Activated naive CD8-positive, alpha-beta T cell treated with anti-CD3 and anti-CD28 coated beads, Interleukin-2, amount 10 ng/mL, durations not matched to agents 7 days and 5 days (primary cell): Measurements from ENCODE around the gene REELD1. TPM values are rescaled to one million over a fixed set of nuclear protein-coding genes. Genes with fewer than 3 reads are reported as not detected.

Experiments
- ATAC-seq: fragments of 150-1000 bp; cut with Tn5 transposase; one replicate; pipeline ENCODE4 v1.10.0; 2021; ENCODE audit warnings: low read depth, moderate library complexity
- POLR2A ChIA-PET: fragments of 350-600 bp; sonication (Branson Sonifier 250); formaldehyde crosslinking; loops from one replicate; lab custom pipeline; 2021; ENCODE audit warnings: antibody characterized with exemption; lab: Charles Lee
- DNase-seq: peaks from one replicate; pipeline ENCODE4 v3.0.0; 2021
- H3K27ac Mint-ChIP-seq: one replicate; pipeline ENCODE4 v1.8.0; 2022; ENCODE audit warnings: mild to moderate bottlenecking, mixed read lengths
- H3K27me3 Mint-ChIP-seq: one replicate; pipeline ENCODE4 v1.8.0; 2022; ENCODE audit warnings: mild to moderate bottlenecking, moderate library complexity, mixed read lengths
- H3K36me3 Mint-ChIP-seq: one replicate; pipeline ENCODE4 v1.8.0; 2021; ENCODE audit warnings: mild to moderate bottlenecking, mixed read lengths
- H3K4me1 Mint-ChIP-seq: one replicate; pipeline ENCODE4 v1.8.0; 2021; ENCODE audit warnings: mixed read lengths
- H3K4me3 Mint-ChIP-seq: one replicate; pipeline ENCODE4 v1.8.0; 2022; ENCODE audit warnings: mild to moderate bottlenecking, moderate library complexity, mixed read lengths
- H3K9me3 Mint-ChIP-seq: one replicate; pipeline ENCODE4 v1.8.0; 2021; ENCODE audit warnings: mixed read lengths
- total RNA-seq, 2 experiments: library from RNA; stranded (reverse); gene quantifications; one replicate each; pipeline ENCODE4 v1.2.3, GENCODE V29; 2021

The REELD1 gene
- total RNA-seq, 2 experiments from 2014 or later, result 0.28 to 0.55 TPM

- DNase-seq (no peak), ATAC-seq (no peak)
- Mint-ChIP-seq H3K9me3 (no peaks in the 10 kb centered on the region), H3K27ac (no peak overlapping the region), H3K36me3 (peaks cover 20% of the 10 kb centered on the region), H3K4me3 (no peak overlapping the region), H3K4me1 (no peaks in the 10 kb centered on the region), H3K27me3 (no peaks in the 10 kb centered on the region)
- POLR2A ChIA-PET, result no interaction called here
Observed at GRCh38 chr4:146191766-146192458, 22.4 kb upstream of the REELD1 start.

- H3K27ac Mint-ChIP-seq, result no peak overlapping the region
- H3K4me1 Mint-ChIP-seq, result no peaks in the 10 kb centered on the region
- DNase-seq (no peak), ATAC-seq (no peak)
- no peaks in the 10 kb centered on the region for H3K9me3 Mint-ChIP-seq
- no peak overlapping the region for H3K4me3 Mint-ChIP-seq
- POLR2A ChIA-PET, result no interaction called here
- no peaks in the 10 kb centered on the region for H3K27me3 Mint-ChIP-seq
- peaks cover 15% of the 10 kb centered on the region for H3K36me3 Mint-ChIP-seq
Observed at GRCh38 chr4:146193628-146194027, 20.7 kb upstream of the REELD1 start.

GRCh38 chr4:146194212-146194611 is 20.1 kb upstream of the REELD1 start:
- Mint-ChIP-seq H3K4me3 (no peak overlapping the region), H3K4me1 (no peaks in the 10 kb centered on the region), H3K9me3 (no peaks in the 10 kb centered on the region), H3K27ac (no peak overlapping the region), H3K36me3 (peaks cover 15% of the 10 kb centered on the region), H3K27me3 (no peaks in the 10 kb centered on the region)
- DNase-seq, result no peak
- ATAC-seq, result no peak
- POLR2A ChIA-PET, result no interaction called here

- Mint-ChIP-seq H3K27me3 (no peaks in the 10 kb centered on the region), H3K4me1 (no peaks in the 10 kb centered on the region), H3K27ac (no peak overlapping the region), H3K9me3 (no peaks in the 10 kb centered on the region), H3K36me3 (peaks cover 3% of the 10 kb centered on the region), H3K4me3 (no peak overlapping the region)
- ATAC-seq (no peak), DNase-seq (no peak)
- POLR2A ChIA-PET, result no interaction called here
Observed at GRCh38 chr4:146202665-146203064, 11.7 kb upstream of the REELD1 start.

GRCh38 chr4:146207410-146207809 is 6.9 kb upstream of the REELD1 start:
- no peaks in the 10 kb centered on the region for H3K4me1 Mint-ChIP-seq
- H3K27ac Mint-ChIP-seq, result no peak overlapping the region
- DNase-seq (no peak), ATAC-seq (no peak)
- peaks cover 3% of the 10 kb centered on the region for H3K36me3 Mint-ChIP-seq
- peaks cover 2% of the 10 kb centered on the region for H3K27me3 Mint-ChIP-seq
- H3K4me3 Mint-ChIP-seq, result no peak overlapping the region
- H3K9me3 Mint-ChIP-seq, result no peaks in the 10 kb centered on the region
- POLR2A ChIA-PET, result no interaction called here

GRCh38 chr4:146210890-146211289 is 3.4 kb upstream of the REELD1 start:
- ATAC-seq (no peak), DNase-seq (no peak)
- Mint-ChIP-seq H3K9me3 (no peaks in the 10 kb centered on the region), H3K4me3 (no peak overlapping the region), H3K27ac (no peak overlapping the region), H3K36me3 (no peaks in the 10 kb centered on the region), H3K27me3 (peaks cover 2% of the 10 kb centered on the region), H3K4me1 (no peaks in the 10 kb centered on the region)
- POLR2A ChIA-PET, result no interaction called here

GRCh38 chr4:146211440-146211839 is 2.9 kb upstream of the REELD1 start:
- Mint-ChIP-seq H3K36me3 (no peaks in the 10 kb centered on the region), H3K4me3 (no peak overlapping the region), H3K4me1 (no peaks in the 10 kb centered on the region), H3K9me3 (no peaks in the 10 kb centered on the region), H3K27ac (no peak overlapping the region), H3K27me3 (peaks cover 2% of the 10 kb centered on the region)
- ATAC-seq, result no peak
- no peak for DNase-seq
- POLR2A ChIA-PET, result no interaction called here

GRCh38 chr4:146212781-146213180 is 1.6 kb upstream of the REELD1 start:
- ATAC-seq (no peak), DNase-seq (no peak)
- H3K4me1 Mint-ChIP-seq, result no peaks in the 10 kb centered on the region
- no peaks in the 10 kb centered on the region for H3K36me3 Mint-ChIP-seq
- H3K27me3 Mint-ChIP-seq, result peaks cover 2% of the 10 kb centered on the region
- H3K9me3 Mint-ChIP-seq, result no peaks in the 10 kb centered on the region
- POLR2A ChIA-PET, result no interaction called here
- H3K27ac Mint-ChIP-seq, result no peak overlapping the region
- no peak overlapping the region for H3K4me3 Mint-ChIP-seq

- POLR2A ChIA-PET, result no interaction called here
- Mint-ChIP-seq H3K4me1 (no peaks in the 10 kb centered on the region), H3K9me3 (no peaks in the 10 kb centered on the region), H3K4me3 (no peak overlapping the region), H3K36me3 (no peaks in the 10 kb centered on the region), H3K27me3 (no peaks in the 10 kb centered on the region), H3K27ac (no peak overlapping the region)
- DNase-seq, result no peak
- no peak for ATAC-seq
Observed at GRCh38 chr4:146222313-146222712, 8.0 kb downstream of the REELD1 start.

- H3K9me3 Mint-ChIP-seq, result no peaks in the 10 kb centered on the region
- no peak overlapping the region for H3K27ac Mint-ChIP-seq
- POLR2A ChIA-PET, result interaction anchor here (1.2 kb wide), 1 partner anchor 10 kb away, joined by 3 read pairs; the partner anchor contains the start of gene REELD1
- DNase-seq, result no peak
- no peaks in the 10 kb centered on the region for H3K36me3 Mint-ChIP-seq
- no peak for ATAC-seq
- H3K27me3 Mint-ChIP-seq, result no peaks in the 10 kb centered on the region
- H3K4me1 Mint-ChIP-seq, result no peaks in the 10 kb centered on the region
- H3K4me3 Mint-ChIP-seq, result no peak overlapping the region
Observed at GRCh38 chr4:146224326-146224966, 10.1 kb downstream of the REELD1 start.

- Mint-ChIP-seq H3K4me1 (no peaks in the 10 kb centered on the region), H3K27me3 (no peaks in the 10 kb centered on the region), H3K9me3 (no peaks in the 10 kb centered on the region), H3K4me3 (no peak overlapping the region), H3K27ac (no peak overlapping the region), H3K36me3 (no peaks in the 10 kb centered on the region)
- no peak for DNase-seq
- no peak for ATAC-seq
- POLR2A ChIA-PET, result no interaction called here
Observed at GRCh38 chr4:146229406-146229805, 15.1 kb downstream of the REELD1 start.

GRCh38 chr4:146232131-146232722 is 17.9 kb downstream of the REELD1 start:
- H3K27ac Mint-ChIP-seq, result no peak overlapping the region
- peaks cover 4% of the 10 kb centered on the region for H3K27me3 Mint-ChIP-seq
- H3K9me3 Mint-ChIP-seq, result no peaks in the 10 kb centered on the region
- POLR2A ChIA-PET, result no interaction called here
- no peaks in the 10 kb centered on the region for H3K4me1 Mint-ChIP-seq
- ATAC-seq, result no peak
- no peak overlapping the region for H3K4me3 Mint-ChIP-seq
- DNase-seq, result no peak
- H3K36me3 Mint-ChIP-seq, result no peaks in the 10 kb centered on the region

- no peak overlapping the region for H3K4me3 Mint-ChIP-seq
- no peak overlapping the region for H3K27ac Mint-ChIP-seq
- POLR2A ChIA-PET, result no interaction called here
- H3K9me3 Mint-ChIP-seq, result no peaks in the 10 kb centered on the region
- peaks cover 4% of the 10 kb centered on the region for H3K27me3 Mint-ChIP-seq
- H3K4me1 Mint-ChIP-seq, result no peaks in the 10 kb centered on the region
- ATAC-seq (no peak), DNase-seq (no peak)
- H3K36me3 Mint-ChIP-seq, result no peaks in the 10 kb centered on the region
Observed at GRCh38 chr4:146235654-146236177, 21.4 kb downstream of the REELD1 start.

- DNase-seq, result no peak
Observed at GRCh38 chr4:146236216-146236615, 21.9 kb downstream of the REELD1 start.

More at GRCh38 chr4:146236216-146236615, 21.9 kb downstream of the REELD1 start:
- no peaks in the 10 kb centered on the region for H3K4me1 Mint-ChIP-seq
- POLR2A ChIA-PET, result no interaction called here
- H3K27me3 Mint-ChIP-seq, result peaks cover 4% of the 10 kb centered on the region
- no peak overlapping the region for H3K4me3 Mint-ChIP-seq
- no peaks in the 10 kb centered on the region for H3K9me3 Mint-ChIP-seq
- H3K36me3 Mint-ChIP-seq, result no peaks in the 10 kb centered on the region
- no peak for ATAC-seq
- no peak overlapping the region for H3K27ac Mint-ChIP-seq
